HepG2 (cell line): Measurements from ENCODE around the gene ADAM8. TPM values are rescaled to one million over a fixed set of nuclear protein-coding genes. Genes with fewer than 3 reads are reported as not detected.
A peak's percentile ranks its signal among the peaks of the same experiment; 100 is the strongest.

ENCODE experiments used
- BHLHE40 ChIP-seq: IDR thresholded peaks from 2 replicates; pipeline ENCODE4 v1.6.1; 2011; ENCODE audit warnings: low read length, improper control_type of control experiment
- FOSL1 ChIP-seq: sonication (generic); formaldehyde crosslinking; IDR thresholded peaks from 2 replicates; pipeline ENCODE4 v1.9.0; 2021; ENCODE audit warnings: missing genetic modification reagents, borderline replicate concordance
- HDAC1 ChIP-seq: sonication (generic); formaldehyde crosslinking; IDR thresholded peaks from 2 replicates; pipeline ENCODE4 v1.5.1; 2020; ENCODE audit warnings: mild to moderate bottlenecking, missing genetic modification reagents
- JUN ChIP-seq: sonication (generic); formaldehyde crosslinking; IDR thresholded peaks from 2 replicates; pipeline ENCODE4 v1.4.0; 2020; ENCODE audit warnings: mild to moderate bottlenecking, missing genetic modification reagents
- KDM5A ChIP-seq: fragments of 200-600 bp; sonication (generic); IDR thresholded peaks from 2 replicates; pipeline ENCODE4 v1.7.0; 2018; ENCODE audit warnings: antibody characterized with exemption, mild to moderate bottlenecking, low read length, borderline replicate concordance
- NFE2L2 ChIP-seq: fragments of 150-350 bp; IDR thresholded peaks from 2 replicates; pipeline ENCODE4 v1.6.1; 2014; ENCODE audit warnings: low read length
- RNF2 ChIP-seq: fragments of 450-650 bp; conservative IDR thresholded peaks from 2 replicates; pipeline ENCODE4 v1.6.1; 2016; ENCODE audit warnings: low read depth
- SALL2 ChIP-seq: sonication (generic); formaldehyde crosslinking; IDR thresholded peaks from 2 replicates; pipeline ENCODE4 v1.8.1; 2023; ENCODE audit warnings: mild to moderate bottlenecking, missing genetic modification reagents, inconsistent platforms
- STAG1 ChIP-seq: sonication (generic); formaldehyde crosslinking; IDR thresholded peaks from 2 replicates; pipeline ENCODE4 v1.4.0; 2020; ENCODE audit warnings: missing genetic modification reagents
- ZFP62 ChIP-seq: sonication (generic); formaldehyde crosslinking; IDR thresholded peaks from 2 replicates; pipeline ENCODE4 v1.4.0; 2020; ENCODE audit warnings: missing genetic modification reagents
- ZMYM4 ChIP-seq: sonication (generic); formaldehyde crosslinking; IDR thresholded peaks from 2 replicates; pipeline ENCODE4 v1.8.1; 2023; ENCODE audit warnings: mild to moderate bottlenecking, missing genetic modification reagents
- ZNF12 ChIP-seq: sonication (generic); formaldehyde crosslinking; IDR thresholded peaks from 2 replicates; pipeline ENCODE4 v1.5.0; 2020; ENCODE audit warnings: missing genetic modification reagents
- ZNF232 ChIP-seq: sonication (generic); formaldehyde crosslinking; IDR thresholded peaks from 2 replicates; pipeline ENCODE4 v1.4.0; 2020; ENCODE audit warnings: missing genetic modification reagents, borderline replicate concordance
- ZNF317 ChIP-seq: sonication (generic); formaldehyde crosslinking; IDR thresholded peaks from 2 replicates; pipeline ENCODE4 v1.5.0; 2020; ENCODE audit warnings: mild to moderate bottlenecking, missing genetic modification reagents
- ZNF556 ChIP-seq: sonication (generic); formaldehyde crosslinking; IDR thresholded peaks from 2 replicates; pipeline ENCODE4 v1.4.0; 2020; ENCODE audit warnings: mild to moderate bottlenecking, missing genetic modification reagents, borderline replicate concordance
- ZNF780A ChIP-seq: sonication (generic); formaldehyde crosslinking; IDR thresholded peaks from 2 replicates; pipeline ENCODE4 v1.8.0; 2022; ENCODE audit warnings: mild to moderate bottlenecking, missing genetic modification reagents, moderate library complexity
- polyA plus RNA-seq, 8 experiments: library from polyadenylated mRNA; depleted of rRNA in 3 of 8; stranded (reverse) in 7 of 8; unstranded in 1 of 8; fragments of >200 nt; fragmentation: Illumina TruSeq in 4 of 8; extraction: Trizol in 4 of 8; gene quantifications; 2 replicates each; pipeline versions ENCODE4 v1.2.1 to v1.2.3, GENCODE V29; 2011 to 2016; ENCODE audit warnings: low read depth in 4 of 8, missing spikeins in 1 of 8, mixed read lengths in 1 of 8; ENCODE audit not compliant: insufficient read depth in 1 of 8
- total RNA-seq, 5 experiments: library from RNA; depleted of rRNA; stranded (reverse); fragments of >200 nt; fragmentation: Illumina TruSeq; extraction: Trizol; gene quantifications; 2 replicates each; pipeline ENCODE4 v1.2.3, GENCODE V29; 2016; ENCODE audit warnings: low read depth in 1 of 5
- TF ChIP-seq, protein P1 (sequence below): IDR thresholded peaks from 2 replicates; pipeline ENCODE4 v1.6.1; 2016; ENCODE audit warnings: missing genetic modification reagents, missing compliant biosample characterization
- TF ChIP-seq, protein P2 (sequence below): IDR thresholded peaks from 2 replicates; pipeline ENCODE4 v1.6.1; 2016; ENCODE audit warnings: low read depth, control low read depth
- TF ChIP-seq, protein P3 (sequence below): sonication (generic); formaldehyde crosslinking; IDR thresholded peaks from 2 replicates; pipeline ENCODE4 v1.4.0; 2020; ENCODE audit warnings: mild to moderate bottlenecking, missing genetic modification reagents, borderline replicate concordance
- TF ChIP-seq, protein P4 (sequence below): sonication (generic); formaldehyde crosslinking; conservative IDR thresholded peaks from 2 replicates; pipeline ENCODE4 v1.8.0; 2022; ENCODE audit warnings: missing genetic modification reagents
- TF ChIP-seq, protein P5 (sequence below): sonication (generic); formaldehyde crosslinking; IDR thresholded peaks from 2 replicates; pipeline ENCODE4 v1.4.0; 2020; ENCODE audit warnings: mild to moderate bottlenecking, missing genetic modification reagents
- TF ChIP-seq, protein P6 (sequence below): sonication (generic); formaldehyde crosslinking; IDR thresholded peaks from 2 replicates; pipeline ENCODE4 v1.4.0; 2020; ENCODE audit warnings: missing genetic modification reagents

ADAM8 gene
- total and polyA plus RNA-seq, 2 of the 13 experiments (the other 11 are each of a cell fraction or from before 2014, with no cell fraction given), result 0.24 to 0.93 TPM

DNA sequence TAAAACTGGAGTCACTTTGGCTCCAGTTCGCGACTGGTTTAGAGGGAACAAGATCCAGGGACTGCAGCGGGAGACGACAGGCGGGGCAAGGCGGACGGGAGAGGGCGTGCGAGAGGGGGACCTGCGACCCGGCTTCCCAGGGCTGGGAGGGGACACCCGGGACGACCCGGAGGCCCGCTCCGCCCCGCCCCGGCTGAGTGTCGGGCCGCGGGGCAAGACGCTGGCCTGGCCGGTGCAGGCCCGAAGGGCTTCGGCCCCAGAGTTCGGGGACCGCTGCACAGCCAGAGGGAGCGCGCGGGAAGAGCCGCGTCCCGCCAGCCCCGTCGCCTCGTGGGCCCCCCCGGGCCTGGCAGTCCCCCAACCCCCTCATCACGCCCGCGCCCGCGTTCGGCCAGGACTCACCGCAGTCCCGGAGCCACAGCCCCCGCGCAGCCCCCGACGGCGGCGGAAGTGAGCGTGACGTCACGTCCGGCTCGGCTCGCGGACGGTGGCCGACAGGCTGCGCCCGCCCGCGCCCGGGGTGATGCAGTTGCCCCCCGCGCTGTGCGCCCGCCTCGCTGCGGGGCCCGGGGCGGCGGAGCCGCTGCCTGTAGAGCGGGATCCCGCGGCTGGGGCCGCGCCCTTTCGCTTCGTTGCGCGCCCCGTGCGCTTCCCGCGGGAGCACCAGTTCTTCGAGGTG is 31.9 kb upstream of the ADAM8 start, which contains the start of the genes TUBGCP2 and ZNF511 (continued):
- no peak for TF ChIP-seq ZNF12 (CRISPR knock-in tag)
- TF ChIP-seq, protein P1, sequence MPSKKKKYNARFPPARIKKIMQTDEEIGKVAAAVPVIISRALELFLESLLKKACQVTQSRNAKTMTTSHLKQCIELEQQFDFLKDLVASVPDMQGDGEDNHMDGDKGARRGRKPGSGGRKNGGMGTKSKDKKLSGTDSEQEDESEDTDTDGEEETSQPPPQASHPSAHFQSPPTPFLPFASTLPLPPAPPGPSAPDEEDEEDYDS (CRISPR knock-in tag), result no peak
- no peak for TF ChIP-seq ZNF232 (CRISPR knock-in tag)
- no peak for TF ChIP-seq NFE2L2
- TF ChIP-seq, protein P2, sequence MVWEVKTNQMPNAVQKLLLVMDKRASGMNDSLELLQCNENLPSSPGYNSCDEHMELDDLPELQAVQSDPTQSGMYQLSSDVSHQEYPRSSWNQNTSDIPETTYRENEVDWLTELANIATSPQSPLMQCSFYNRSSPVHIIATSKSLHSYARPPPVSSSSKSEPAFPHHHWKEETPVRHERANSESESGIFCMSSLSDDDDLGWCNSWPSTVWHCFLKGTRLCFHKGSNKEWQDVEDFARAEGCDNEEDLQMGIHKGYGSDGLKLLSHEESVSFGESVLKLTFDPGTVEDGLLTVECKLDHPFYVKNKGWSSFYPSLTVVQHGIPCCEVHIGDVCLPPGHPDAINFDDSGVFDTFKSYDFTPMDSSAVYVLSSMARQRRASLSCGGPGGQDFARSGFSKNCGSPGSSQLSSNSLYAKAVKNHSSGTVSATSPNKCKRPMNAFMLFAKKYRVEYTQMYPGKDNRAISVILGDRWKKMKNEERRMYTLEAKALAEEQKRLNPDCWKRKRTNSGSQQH (CRISPR knock-in tag), result no peak
- TF ChIP-seq SALL2, result peak; percentile 65
- no peak for TF ChIP-seq BHLHE40
- no peak for TF ChIP-seq STAG1 (CRISPR knock-in tag)
- TF ChIP-seq RNF2, result peak; percentile 44; the same call in 1 of the 2 replicates
- no peak for TF ChIP-seq ZFP62
- TF ChIP-seq, protein P3, sequence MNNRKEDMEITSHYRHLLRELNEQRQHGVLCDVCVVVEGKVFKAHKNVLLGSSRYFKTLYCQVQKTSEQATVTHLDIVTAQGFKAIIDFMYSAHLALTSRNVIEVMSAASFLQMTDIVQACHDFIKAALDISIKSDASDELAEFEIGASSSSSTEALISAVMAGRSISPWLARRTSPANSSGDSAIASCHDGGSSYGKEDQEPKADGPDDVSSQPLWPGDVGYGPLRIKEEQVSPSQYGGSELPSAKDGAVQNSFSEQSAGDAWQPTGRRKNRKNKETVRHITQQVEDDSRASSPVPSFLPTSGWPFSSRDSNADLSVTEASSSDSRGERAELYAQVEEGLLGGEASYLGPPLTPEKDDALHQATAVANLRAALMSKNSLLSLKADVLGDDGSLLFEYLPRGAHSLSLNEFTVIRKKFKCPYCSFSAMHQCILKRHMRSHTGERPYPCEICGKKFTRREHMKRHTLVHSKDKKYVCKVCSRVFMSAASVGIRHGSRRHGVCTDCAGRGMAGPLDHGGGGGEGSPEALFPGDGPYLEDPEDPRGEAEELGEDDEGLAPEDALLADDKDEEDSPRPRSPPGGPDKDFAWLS (CRISPR knock-in tag), result no peak
- TF ChIP-seq ZNF317 (CRISPR knock-in tag), result no peak
- peak; percentile 87 for TF ChIP-seq KDM5A
- TF ChIP-seq JUN (CRISPR knock-in tag), result no peak; the same call in 1 of the 2 replicates
- TF ChIP-seq ZMYM4, result peak; percentile 64
- TF ChIP-seq HDAC1 (CRISPR knock-in tag), result peak; percentile 16; the same call in 1 of the 2 replicates
- TF ChIP-seq, protein P4, sequence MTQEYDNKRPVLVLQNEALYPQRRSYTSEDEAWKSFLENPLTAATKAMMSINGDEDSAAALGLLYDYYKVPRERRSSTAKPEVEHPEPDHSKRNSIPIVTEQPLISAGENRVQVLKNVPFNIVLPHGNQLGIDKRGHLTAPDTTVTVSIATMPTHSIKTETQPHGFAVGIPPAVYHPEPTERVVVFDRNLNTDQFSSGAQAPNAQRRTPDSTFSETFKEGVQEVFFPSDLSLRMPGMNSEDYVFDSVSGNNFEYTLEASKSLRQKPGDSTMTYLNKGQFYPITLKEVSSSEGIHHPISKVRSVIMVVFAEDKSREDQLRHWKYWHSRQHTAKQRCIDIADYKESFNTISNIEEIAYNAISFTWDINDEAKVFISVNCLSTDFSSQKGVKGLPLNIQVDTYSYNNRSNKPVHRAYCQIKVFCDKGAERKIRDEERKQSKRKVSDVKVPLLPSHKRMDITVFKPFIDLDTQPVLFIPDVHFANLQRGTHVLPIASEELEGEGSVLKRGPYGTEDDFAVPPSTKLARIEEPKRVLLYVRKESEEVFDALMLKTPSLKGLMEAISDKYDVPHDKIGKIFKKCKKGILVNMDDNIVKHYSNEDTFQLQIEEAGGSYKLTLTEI (CRISPR knock-in tag), result no peak
- no peak for TF ChIP-seq ZNF556 (CRISPR knock-in tag)
- TF ChIP-seq, protein P5, sequence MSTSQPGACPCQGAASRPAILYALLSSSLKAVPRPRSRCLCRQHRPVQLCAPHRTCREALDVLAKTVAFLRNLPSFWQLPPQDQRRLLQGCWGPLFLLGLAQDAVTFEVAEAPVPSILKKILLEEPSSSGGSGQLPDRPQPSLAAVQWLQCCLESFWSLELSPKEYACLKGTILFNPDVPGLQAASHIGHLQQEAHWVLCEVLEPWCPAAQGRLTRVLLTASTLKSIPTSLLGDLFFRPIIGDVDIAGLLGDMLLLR, result no peak
- no peak for TF ChIP-seq ZNF780A (CRISPR knock-in tag)
- TF ChIP-seq, protein P6, sequence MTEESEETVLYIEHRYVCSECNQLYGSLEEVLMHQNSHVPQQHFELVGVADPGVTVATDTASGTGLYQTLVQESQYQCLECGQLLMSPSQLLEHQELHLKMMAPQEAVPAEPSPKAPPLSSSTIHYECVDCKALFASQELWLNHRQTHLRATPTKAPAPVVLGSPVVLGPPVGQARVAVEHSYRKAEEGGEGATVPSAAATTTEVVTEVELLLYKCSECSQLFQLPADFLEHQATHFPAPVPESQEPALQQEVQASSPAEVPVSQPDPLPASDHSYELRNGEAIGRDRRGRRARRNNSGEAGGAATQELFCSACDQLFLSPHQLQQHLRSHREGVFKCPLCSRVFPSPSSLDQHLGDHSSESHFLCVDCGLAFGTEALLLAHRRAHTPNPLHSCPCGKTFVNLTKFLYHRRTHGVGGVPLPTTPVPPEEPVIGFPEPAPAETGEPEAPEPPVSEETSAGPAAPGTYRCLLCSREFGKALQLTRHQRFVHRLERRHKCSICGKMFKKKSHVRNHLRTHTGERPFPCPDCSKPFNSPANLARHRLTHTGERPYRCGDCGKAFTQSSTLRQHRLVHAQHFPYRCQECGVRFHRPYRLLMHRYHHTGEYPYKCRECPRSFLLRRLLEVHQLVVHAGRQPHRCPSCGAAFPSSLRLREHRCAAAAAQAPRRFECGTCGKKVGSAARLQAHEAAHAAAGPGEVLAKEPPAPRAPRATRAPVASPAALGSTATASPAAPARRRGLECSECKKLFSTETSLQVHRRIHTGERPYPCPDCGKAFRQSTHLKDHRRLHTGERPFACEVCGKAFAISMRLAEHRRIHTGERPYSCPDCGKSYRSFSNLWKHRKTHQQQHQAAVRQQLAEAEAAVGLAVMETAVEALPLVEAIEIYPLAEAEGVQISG (CRISPR knock-in tag), result peak; percentile 79
- TF ChIP-seq FOSL1, result no peak
